HS-27A (cell line): ENCODE results near the gene GAPDH.
"Not testable (repeated sequence)": the region's sequence is repeated elsewhere in the genome, so short reads cannot be mapped to it uniquely, and the experiment has no call there.

Experiments
- DNase-seq: peaks from one replicate; pipeline ENCODE4 v3.0.0-alpha.2; 2012; ENCODE audit warnings: low read depth, missing footprints

The GAPDH gene

GRCh38 chr12:6533923-6534694 lies at the start of gene GAPDH:
Gene GAPDH, plus strand, starts transcription at chr12:6534517. Its CDS starts 316 bp downstream, at chr12:6534833.
- peak; percentile 96 for DNase-seq

DNA sequence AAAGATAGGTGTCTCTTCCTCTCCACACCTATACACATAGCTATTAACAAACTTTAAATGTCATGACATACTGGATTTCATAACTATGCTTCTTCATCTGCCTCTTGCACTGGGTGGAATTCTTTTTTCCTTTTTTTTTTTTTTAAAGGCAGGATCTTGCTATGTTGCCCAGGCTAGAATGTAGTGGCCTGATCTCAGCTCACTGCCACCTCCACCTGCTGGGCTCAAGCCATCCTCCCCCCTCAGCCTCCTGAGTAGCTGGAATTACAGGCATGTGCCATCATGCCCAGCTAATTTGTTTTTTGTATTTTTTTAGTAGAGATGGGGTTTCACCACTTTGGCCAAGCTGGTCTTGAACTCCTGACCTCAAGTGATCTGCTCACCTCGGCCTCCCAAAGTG lies 46.1 kb upstream of the GAPDH start:
- no peak for DNase-seq

DNA sequence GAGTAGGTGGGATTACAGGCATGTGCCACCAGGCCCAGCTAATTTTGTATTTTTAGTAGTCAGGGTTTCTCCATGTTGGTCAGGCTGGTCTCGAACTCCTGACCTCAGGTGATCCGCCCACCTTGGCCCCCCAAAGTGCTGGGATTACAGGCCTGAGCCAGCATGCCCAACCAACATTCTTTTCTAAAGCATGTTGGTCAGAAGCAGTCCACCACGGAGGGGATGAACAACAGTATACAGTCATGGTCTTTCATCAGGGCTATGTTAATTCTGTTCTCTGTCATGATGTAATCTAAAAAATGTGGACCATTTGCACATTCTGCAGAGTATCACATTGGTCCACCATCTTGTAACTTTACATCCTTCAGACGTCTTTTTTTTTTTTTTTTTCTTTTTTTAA lies 44.9 kb upstream of the GAPDH start:
- DNase-seq = no peak

- DNase-seq = not testable (repeated sequence)
These were observed 43.6 kb upstream of the GAPDH start for GRCh38 chr12:6490673-6491072.

- DNase-seq = peak; percentile 87
These were observed 41.4 kb upstream of the GAPDH start, which contains the start of gene MRPL51 for GRCh38 chr12:6492838-6493496. Gene MRPL51, minus strand, starts transcription at chr12:6493262. Its CDS starts 126 bp downstream, at chr12:6493136.

GRCh38 chr12:6493497-6494257 lies 40.6 kb upstream of the GAPDH start, which contains the start of gene NCAPD2:
Gene NCAPD2, plus strand, starts transcription at chr12:6494102. Its CDS starts 997 bp downstream, at chr12:6495099.
- peak; percentile 96 for DNase-seq

DNA sequence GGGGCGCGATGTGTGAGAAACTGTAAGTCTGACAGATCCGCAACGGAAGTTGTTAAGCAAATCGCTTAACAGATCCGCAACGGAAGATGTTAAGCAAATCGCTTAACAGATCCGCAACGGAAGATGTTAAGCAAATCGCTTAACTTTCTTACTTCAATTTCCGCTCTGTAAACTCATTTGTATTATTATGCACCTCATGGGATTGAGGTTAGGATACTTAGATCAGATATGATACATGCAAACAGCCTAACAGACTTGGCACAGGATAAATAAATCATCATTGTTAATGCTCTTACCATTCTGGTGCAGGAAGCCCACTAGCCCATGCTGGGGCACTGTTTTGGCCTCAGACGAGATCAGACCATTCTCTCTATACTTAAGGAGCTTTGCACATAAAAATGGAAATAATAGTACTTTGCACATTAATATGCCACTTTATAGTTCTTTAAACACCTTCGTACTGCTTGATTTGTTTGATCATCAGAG lies 40.0 kb upstream of the GAPDH start:
- DNase-seq = no peak

DNA sequence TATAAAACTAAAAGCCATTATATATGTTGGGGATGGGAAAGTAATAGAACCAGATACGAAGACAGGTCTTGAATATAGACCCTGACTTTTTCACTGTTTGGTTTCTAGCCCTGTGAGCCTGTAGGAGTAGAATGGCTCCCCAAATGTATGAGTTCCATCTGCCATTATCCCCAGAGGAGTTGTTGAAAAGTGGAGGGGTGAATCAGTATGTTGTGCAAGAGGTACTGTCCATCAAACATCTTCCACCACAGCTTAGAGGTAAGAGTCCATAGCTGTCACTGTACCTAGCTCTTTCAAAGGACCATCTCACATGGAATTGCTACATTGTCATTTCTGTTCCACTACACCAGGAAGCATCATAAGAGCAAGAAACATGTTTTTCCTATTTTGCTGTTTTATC lies 39.3 kb upstream of the GAPDH start:
- DNase-seq = no peak

GRCh38 chr12:6497291-6497690 lies 37.0 kb upstream of the GAPDH start:
- DNase-seq = not testable (repeated sequence)

DNA sequence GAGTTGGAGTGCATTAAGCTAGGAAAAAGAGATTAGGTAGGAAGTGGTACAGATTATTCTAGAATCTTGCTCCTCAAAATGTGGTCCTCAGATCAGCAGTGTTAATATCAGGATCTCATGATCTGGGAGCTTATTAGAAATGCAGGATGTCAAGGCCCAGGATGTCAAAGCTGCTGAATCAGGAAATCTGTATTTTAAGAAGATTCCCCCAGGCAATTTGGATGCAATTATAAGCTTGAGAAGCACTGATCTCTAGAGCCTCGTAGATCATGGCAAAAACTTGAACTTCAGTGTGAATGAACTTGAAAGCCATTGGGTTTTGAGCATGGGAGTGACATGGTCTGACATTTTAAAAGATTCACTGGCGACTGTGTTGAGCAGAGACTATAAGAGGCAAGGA lies 33.9 kb upstream of the GAPDH start:
- DNase-seq = no peak

DNA sequence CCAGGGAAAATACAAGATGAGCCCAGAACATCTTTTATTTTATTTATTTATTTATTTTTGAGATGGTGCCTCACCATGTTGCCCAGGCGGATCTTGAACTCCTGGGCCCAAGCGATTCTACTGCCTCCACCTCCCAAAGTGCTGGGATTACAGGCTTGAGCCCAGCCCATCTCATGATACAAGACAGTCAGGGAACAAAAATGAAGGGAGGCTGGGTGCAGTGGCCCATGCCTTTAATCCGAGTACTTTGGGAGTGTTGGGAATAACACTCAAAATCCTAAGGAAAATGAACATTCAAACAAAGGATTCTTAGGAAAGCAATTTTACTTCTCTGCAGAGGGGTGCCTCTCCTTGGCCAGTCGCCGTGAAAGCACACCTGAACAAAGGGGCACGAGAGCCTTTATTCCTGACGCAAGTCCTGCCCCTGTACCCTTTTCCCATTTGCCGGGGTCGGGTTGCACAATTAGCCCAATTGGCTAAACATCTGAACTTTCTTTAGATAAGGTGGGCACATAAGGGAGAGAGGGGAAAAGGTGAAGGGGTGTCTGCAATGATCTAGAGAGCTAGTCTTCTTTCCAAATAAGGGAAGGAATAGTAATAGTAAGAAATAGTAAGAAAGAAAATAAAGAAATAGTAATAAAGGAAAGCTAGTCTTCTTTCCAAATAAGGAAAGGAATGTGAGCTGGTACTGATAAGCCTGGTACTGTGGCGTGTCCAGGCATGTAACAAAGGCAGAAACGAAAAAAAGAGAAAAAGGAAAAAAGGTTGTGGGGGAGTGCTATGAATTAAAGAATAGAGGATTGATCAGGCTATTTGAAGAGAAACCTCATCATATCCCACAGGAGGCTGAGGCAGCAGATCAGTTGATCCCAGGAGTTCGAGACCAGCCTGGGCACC lies 27.0 kb upstream of the GAPDH start:
- no peak for DNase-seq

GRCh38 chr12:6508087-6508486 lies 26.2 kb upstream of the GAPDH start:
- DNase-seq = no peak

GRCh38 chr12:6520186-6520585 lies 14.1 kb upstream of the GAPDH start:
- no peak for DNase-seq

DNA sequence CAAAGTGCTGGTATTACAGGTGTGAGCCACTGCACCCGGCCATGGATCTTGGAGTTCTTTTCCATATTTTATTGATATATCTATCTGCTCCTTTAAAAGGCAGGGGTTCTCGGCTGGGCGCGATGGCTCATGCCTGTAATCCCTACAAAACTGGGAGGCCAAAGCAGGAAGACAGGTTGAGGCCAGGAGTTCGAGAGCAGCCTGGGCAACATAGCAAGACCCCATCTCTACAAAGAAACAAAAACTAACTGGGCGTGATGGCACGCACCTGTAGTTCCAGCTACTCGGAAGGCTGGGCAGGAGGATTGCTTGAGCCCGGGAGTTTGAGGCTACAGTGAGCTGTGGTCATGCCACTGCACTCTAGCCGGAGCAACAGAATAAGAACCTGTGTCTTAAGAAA lies 12.1 kb upstream of the GAPDH start:
- DNase-seq = no peak

DNA sequence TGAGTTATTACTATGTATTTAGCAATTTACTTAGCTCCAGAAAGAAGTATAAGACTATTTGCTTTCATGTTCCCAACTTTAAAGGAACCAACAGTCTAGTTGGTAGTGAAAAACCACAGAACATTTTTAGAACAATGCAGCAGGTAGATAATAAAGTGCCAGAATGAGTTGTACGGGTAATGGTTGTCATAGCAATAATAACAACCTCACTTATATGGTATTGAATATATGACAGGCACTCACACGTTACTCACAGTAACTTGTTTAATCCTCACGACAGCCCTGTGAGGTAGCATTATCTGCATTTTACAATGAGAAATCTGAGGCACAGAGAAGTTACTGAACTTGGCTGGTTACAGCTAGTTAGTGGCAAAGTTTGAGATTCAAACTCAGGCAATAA lies 10.6 kb upstream of the GAPDH start:
- DNase-seq = no peak

DNA sequence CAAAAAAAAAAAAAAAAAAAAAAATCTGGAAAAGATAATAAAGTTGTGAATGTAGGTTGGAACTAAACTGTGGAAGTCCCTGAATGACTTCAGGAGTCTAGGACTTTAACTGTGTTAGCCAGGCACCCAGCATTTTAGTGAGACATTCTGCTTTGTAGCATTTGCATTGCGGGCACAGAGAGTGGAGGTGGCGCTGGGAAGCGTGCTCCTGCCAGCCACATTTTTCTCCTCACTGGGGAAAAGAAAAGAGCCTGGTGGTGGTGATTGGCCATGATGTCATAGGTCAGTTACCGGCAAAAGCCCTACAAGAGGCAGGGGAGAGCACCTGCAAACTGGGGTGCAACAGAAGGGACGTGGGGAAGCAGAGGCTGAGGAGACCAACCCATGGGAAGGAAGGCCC lies 9.7 kb upstream of the GAPDH start:
- DNase-seq = no peak

DNA sequence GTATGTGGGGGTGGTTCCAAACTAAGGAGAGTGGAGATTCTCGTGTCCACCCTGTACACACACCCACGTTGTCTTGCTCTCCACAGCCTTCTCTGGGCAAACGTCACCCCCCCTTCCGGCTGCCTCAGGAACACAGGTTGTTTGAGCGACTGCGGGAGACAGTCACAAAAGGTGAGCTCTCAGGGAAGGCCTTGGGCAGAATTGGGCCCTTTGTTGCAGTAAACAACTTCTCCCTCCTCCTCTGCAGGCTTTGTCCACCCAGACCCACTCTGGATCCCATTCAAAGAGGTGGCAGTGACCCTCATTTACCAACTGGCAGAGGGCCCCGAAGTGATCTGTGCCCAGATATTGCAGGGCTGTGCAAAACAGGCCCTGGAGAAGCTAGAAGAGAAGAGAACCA lies 8.1 kb upstream of the GAPDH start:
- DNase-seq = no peak

DNA sequence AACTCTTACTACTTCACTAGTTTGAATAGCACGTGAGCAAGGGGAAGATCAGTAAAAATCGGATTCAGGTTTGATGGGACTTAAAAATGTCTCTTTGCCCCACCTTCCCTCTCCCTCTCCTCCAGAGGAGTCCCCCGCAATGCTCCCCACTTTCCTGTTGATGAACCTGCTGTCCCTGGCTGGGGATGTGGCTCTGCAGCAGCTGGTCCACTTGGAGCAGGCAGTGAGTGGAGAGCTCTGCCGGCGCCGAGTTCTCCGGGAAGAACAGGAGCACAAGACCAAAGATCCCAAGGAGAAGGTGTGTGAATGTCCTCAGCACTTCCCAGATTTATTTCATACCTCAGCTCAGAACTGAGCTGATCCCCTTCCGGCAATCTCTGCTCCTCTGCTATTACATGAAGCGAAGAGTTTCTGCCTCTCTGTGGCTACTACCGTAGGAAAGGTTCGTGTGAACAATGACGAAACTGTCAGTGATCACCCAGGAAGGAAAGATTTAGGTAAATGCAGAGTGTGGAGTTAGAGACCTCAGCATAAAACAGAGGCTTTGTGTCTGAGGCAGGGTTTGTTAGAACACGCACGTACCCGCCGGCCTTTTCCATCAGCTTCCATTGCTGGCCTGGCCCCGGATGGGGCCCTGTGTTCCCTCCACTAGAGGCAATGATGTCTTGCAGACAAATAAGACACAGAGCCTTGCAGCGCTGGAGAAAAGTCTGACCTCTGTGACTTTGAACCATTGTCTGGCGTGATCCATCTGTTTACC lies 7.4 kb upstream of the GAPDH start:
- DNase-seq = no peak

DNA sequence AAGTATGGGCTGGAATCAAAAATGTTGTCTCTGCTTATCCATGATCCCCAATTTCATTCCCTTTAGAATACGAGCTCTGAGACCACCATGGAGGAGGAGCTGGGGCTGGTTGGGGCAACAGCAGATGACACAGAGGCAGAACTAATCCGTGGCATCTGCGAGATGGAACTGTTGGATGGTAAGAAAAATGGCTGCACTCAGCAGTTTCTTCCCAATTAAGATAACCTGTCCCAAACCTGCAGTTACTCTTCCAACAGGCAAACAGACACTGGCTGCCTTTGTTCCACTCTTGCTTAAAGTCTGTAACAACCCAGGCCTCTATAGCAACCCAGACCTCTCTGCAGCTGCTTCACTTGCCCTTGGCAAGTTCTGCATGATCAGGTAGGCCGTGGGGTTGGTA lies 6.6 kb upstream of the GAPDH start:
- DNase-seq = no peak

DNA sequence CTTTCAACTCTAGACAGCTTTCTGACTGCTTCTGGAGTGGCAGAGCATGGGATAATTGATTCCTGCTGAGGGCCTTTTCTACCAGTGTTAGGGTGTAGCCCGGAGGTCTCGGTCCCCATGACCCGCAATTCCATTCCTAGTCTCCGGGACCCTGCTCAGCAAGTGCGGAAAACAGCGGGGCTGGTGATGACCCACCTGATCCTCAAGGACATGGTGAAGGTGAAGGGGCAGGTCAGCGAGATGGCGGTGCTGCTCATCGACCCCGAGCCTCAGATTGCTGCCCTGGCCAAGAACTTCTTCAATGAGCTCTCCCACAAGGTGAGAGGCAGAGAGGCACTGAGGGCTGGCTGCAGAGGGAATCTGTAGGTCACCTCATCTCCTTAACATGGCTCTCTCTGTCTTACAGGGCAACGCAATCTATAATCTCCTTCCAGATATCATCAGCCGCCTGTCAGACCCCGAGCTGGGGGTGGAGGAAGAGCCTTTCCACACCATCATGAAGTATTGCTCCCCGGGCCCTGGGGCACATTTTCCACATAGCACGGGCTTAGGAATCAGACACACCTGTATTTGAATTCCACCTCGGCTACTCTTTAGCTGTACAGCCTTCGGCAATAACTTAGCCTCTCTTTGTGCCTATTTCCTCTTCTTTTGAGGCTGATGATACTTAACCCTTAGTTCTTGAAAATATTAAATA lies 5.6 kb upstream of the GAPDH start:
- no peak for DNase-seq
